HG02973 (cell line): Measurements from ENCODE around the gene KCNJ9.
"Not testable (repeated sequence)": the region's sequence is repeated elsewhere in the genome, so short reads cannot be mapped to it uniquely, and the experiment has no call there.

Experiments
- ATAC-seq: cut with Tn5 transposase; IDR thresholded peaks from one replicate; pipeline ENCODE4 v1.9.1; 2021; ENCODE audit warnings: moderate library complexity; ENCODE audit not compliant: unreplicated experiment

KCNJ9 gene

DNA sequence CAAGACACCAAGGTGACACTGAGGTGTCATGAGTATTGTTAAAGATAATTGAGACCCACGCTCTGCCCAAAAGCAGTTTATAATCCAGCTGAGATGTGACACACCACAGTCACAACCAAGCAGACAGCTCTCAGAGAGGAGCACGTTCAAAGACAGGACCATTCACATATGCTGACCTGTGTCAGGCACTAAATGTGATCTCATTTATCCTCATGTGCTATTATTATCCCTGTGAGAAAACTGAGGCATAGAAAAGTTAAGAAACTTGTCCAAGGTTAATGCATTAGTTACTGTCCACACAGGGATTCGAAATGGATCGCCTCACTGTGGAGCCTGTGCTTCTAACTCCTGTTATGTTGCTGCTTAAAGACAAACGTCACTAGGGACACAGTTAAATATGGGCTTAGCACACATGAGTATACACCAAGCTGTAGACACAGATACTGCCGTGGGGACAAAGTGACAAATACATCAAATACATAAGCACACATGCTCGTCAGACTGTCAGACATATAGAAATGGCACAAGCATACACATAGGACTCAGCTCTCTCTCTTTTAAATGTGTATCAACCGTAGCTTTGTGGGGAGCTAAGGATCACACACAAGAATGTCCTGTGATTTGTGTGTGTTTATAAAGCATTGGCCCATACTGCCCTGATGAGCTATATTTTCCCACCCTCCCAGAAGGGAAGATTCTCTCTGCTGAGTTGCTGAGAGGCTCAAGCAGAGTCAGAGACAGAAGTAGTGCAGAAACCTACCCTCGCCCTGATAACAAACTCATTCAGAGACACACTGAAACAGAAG, 20.6 kb downstream of the KCNJ9 start:
- ATAC-seq: no peak

DNA sequence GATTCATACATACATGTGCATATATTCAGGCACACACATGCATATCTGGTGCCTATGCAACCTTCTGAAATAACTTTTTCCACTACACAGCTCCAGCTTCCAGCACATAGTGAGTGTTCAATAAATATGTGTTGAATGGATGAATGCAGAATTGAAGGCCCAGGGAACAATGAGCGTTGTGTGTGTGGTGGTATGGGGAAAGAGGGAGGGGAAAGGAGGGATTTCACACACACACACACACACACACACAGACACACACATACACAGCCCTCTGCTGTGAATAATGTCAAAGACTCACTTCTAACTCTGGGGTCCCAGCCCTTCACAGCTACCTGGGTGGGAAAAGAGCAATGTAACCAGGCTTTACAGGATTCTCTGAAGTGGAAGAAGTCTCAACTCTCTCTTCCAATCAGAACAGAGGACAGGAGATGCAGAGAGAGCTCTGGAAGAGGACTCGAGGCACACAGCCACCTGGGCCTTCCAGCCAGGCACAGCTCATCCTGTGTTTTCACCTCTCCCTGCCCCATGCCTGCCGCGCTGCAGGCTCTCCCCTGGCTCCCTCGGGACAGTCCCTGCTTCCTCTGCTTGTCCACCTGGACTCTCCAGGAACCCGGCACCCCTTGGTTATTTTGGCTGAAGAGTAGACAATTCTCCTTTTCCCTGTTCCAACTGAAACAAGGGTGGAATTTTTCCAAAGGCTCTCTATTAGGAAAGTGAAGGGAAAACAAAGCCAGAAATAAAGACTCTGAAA, 22.5 kb downstream of the KCNJ9 start:
- ATAC-seq: no peak

DNA sequence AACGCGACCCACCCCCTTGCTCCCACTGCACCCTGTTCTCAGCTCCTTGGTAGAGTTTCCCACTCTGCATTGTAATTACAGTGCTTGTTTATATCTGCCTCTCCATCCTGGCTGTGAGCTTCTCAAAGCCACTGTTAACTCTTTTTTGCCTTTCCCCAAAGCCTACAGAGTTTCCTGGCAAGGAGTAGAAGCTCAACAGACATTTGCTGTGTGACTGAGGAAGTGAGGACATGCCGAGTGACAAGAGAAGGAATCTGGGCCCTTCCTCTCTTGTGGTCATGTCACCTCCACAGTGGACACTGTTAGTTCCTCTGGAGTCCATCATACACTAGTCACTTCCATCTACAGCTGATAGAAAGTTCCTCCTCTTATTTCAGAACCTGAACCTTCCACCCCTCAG, 23.1 kb downstream of the KCNJ9 start:
- ATAC-seq: no peak

- no peak for ATAC-seq
Measured at GRCh38 chr1:160105155-160105554, 23.8 kb downstream of the KCNJ9 start.

DNA sequence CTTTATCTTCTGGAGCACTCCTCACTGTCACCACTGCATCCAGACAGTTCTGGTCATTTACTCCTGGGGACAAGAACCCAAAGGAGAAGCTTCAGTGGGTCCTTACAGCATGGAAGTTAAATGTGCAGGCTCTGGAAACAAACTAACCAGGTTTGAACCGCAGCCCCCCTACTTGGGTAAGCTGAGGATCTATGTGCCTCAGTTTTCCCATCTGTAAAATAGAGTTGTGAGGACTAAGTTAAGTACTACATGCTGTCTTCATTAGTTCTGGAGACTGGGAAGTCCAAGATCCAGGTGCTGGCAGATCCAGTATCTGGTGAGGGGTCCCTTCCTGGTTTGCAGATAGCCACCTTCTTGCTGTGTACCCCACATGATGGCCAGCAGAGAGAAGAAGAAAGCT, 26.2 kb downstream of the KCNJ9 start:
- ATAC-seq: no peak

DNA sequence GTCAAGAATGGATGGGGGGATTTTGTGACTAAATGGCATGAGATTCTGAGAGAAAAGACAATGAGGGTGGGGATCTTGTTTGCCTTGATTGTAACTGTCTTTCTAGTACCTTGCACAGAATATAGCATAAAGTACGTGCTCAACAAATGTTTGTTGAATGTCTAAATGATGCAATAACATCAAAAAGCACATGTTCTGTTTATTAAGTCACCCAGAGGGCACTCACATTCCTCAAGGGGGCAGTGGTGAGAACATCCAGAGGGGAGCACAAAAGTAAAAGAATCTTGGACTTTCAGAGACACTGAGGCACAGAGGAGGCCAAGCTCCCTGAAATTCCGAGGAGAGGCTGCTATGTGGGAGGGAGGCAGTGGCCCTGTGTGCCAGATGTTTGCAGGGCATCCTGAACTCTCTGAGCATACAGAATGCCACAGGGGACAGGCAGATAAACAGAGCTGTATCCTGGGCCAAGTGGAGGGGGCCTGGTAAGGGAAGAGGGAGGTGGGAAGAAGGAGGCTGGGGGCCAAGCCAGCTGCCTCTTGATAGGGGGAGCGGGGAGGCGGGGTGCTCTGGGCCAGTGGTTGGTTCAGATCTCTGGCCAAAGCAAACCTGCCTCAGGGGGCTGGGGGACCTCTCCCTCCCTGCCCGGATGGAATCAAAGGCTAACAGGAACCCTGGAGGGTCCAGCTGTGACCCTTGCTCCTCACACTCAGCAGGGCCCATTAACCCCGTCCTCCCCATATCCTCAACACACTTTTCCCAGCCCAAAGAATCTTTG, 27.7 kb downstream of the KCNJ9 start:
- ATAC-seq: no peak

GRCh38 chr1:160109686-160110085, 28.3 kb downstream of the KCNJ9 start:
- ATAC-seq: no peak

GRCh38 chr1:160111462-160111861, 30.1 kb downstream of the KCNJ9 start:
- ATAC-seq: not testable (repeated sequence)

GRCh38 chr1:160112357-160112756, 31.0 kb downstream of the KCNJ9 start:
- ATAC-seq: no peak

DNA sequence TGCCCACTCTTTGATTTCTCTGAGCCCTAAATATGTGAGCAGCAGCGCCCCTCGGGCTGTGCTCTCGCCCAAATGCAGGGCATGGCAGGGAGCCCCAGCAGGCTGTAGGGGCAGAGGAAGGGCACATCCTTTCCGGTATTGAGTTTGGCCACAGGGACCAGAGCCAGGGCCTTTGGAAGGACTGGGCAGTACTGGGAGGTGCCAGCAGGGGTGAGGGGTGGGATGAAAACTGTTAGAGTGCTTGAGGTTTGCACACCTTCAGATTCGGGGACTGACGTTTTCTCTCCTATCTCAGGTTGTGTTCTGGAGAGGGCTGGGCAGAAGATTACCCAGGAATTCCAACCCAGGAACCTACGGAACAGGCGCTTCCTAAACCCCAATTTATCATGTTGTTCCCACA, 32.1 kb downstream of the KCNJ9 start:
- no peak for ATAC-seq

- ATAC-seq: no peak
Measured at GRCh38 chr1:160114085-160114484, 32.7 kb downstream of the KCNJ9 start.

DNA sequence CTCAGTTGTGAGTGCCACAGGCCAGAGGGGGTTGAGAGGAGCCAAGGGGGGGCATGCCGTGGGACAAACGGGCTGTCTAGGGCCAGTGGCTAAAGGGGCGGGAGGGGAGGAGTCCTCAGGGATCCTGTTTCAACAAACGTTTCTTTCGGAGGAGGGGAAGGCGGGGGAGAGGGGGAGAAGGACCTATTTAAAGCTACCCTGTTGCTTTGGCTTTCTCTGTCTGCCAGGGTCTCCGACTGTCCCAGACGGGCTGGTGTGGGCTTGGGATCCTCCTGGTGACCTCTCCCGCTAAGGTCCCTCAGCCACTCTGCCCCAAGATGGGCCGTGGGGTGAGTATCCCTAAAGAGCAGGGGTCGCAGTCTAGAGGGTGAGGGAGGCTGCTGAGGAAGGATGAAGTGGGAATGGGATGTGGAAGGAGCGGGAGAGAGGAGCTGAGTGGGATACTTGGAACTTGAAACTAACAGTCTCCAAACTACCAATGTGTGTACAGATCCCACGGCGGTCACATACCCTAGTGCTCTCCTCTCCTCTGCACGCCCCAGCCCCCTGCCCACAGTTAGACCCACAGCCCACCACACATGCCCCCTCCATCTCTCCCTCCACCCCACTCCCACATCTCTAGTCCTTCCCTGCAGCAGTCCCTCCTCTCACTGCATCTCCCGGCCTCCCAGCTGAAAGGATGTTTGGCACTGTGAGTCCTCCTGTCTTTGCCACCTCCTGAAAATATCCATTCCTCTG, 34.4 kb downstream of the KCNJ9 start, which contains the start of gene ATP1A2:
TSS of gene ATP1A2 (plus strand) at position 215 of the 738 bp plus-strand sequence. CDS start at position 318, 103 bp downstream.
- no peak for ATAC-seq

DNA sequence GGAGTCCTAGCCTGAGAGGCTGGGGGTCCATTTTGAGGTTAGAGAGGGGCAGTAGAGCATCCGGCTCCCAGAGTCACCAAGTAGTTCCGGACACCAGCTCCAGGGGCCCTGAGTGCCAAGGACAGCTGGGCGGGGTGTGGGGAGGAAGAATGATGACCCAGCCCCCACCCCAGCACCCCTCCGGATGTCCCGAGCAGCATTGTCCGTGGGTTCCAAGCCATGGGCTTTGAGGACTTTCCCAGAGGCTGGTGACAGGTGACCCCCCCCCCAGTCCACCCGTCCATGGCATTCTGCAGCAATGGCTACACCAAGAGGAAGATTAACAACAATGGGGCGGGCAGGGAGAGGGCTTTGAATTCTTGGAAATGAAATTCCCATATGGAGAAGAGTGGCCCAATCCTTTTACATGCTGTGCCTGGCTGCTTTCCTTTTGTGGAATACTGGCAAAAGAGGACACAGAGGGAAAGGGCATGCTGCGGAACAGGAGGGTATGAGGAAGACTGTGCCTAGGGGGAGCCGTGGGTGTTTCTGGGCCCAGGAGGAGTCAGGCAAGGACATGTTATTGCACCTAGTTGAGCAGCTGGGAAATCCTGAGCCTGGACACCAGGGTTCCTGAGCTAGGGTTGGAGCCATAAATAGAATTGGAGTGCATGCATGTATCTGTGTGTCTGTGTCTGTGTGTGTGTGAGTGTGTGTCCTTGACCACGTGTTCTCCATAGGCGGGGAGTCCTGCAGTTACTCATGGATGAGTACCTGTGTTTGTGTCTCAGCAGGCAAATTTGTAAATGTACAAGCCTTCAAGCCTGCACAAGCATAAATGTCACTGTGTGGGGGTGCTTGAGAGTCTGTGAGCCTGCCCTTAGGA, 35.2 kb downstream of the KCNJ9 start:
- ATAC-seq: no peak

- no peak for ATAC-seq
Measured at GRCh38 chr1:160117300-160117699, 36.0 kb downstream of the KCNJ9 start.

DNA sequence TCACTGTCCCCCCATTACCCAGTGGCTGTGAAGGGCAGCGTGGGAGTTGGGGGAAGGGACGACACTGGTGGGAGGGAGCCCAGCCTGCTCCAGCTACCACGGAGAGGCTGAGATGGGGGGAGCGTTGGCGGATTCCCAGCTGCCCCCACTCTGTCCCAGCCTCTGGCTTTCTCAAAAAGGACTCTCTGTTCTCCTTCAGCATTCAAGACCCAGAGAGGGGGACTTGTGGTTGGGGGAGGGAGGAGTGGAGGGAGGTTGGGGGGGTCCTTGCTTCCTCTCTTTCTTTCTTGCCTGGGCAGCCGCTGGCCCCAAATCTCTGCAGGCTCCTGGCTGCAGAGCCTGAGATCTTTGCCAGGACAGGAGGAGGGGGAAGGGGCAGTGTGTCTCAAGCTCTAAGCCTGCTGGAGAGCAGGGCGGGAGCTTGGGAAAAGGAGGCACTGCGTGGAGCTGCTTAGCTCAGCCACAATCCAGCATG, 36.4 kb downstream of the KCNJ9 start:
- ATAC-seq: no peak

DNA sequence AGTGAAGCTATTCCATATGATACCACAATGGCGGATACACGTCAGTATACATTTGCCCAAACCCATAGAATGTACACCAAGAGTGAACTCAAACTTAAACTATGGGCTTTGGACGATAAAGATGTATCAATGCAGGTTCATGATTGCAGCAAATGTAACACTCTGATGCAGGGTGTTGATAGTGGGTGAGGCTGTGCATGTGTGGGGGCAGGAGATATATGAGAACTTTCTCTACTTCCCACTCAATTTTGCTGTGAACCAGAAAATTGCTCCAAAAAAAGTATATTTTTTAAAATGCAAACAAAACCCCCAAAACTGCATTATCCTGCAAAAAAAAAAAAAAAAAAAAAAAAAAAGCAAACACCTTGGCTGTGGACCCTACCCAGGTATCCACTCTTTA, 37.6 kb downstream of the KCNJ9 start:
- ATAC-seq: no peak

DNA sequence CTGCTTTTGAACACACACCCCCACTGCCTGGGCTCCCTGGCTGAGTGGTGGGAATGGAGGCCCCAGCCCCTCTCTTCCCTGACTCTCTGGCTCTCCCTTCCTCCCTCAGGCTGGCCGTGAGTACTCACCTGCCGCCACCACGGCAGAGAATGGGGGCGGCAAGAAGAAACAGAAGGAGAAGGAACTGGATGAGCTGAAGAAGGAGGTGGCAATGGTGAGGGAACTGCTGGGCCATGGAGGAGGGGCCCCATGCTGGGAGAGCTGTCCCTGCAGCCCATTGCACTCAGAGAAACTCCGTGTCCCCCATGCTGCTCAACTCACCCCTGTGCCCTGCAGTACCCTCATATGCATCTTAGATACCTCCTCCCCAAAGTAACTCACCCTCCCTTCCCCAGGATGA, 39.5 kb downstream of the KCNJ9 start:
- ATAC-seq: no peak

DNA sequence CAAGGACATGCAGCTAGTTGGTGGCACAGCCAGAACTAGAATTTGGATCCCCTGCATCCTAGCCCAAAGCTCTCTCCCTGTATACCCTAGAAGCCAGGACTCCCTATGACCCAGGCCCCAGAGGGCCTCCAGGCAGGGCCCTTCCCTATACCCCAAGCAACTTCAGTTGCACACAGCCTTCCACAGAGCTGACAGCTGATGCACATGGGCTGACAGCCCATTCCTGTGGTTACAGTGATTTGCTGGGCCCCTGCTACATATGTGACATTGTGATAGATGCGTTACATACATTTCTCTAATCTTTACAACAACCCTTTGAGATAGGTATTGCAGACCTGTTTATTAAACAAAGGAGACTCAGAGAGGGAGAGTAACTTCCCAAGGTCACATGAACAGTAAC, 40.0 kb downstream of the KCNJ9 start:
- ATAC-seq: no peak

DNA sequence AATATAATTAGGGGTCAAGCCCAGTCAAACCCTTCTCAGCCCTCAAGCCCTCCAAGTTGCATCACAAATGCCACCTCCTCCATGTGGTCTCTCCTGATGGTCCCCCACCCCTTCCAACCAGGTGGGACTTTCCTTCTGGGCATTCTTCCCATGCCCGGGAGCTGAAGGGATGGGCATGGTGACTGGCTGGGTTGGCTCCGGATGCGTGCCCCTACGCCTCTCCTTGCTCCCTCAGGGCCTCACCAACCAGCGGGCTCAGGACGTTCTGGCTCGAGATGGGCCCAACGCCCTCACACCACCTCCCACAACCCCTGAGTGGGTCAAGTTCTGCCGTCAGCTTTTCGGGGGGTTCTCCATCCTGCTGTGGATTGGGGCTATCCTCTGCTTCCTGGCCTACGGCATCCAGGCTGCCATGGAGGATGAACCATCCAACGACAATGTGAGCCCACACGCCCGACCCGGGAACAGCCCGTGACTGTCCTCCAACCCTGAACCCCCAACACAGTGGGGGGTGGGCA, 41.7 kb downstream of the KCNJ9 start:
- no peak for ATAC-seq
